IgD-negative memory B cell (primary cell): ENCODE results near the gene MIOX. TPM values are rescaled to one million over a fixed set of nuclear protein-coding genes. Genes with fewer than 3 reads are reported as not detected.

Experiments used
- H3K27ac Mint-ChIP-seq, 3 donors: one replicate each; pipeline ENCODE4 v1.8.0; 2020 to 2022; ENCODE audit warnings: mild to moderate bottlenecking in 3 of 3, mixed read lengths in 3 of 3, moderate library complexity in 1 of 3
- H3K27me3 Mint-ChIP-seq: one replicate; pipeline ENCODE4 v1.8.0; 2021; ENCODE audit warnings: mixed read lengths
- H3K36me3 Mint-ChIP-seq: one replicate; pipeline ENCODE4 v1.8.0; 2020; ENCODE audit warnings: mild to moderate bottlenecking, mixed read lengths
- H3K4me1 Mint-ChIP-seq, 3 donors: one replicate each; pipeline ENCODE4 v1.8.0; 2020 to 2022; ENCODE audit warnings: mixed read lengths in 3 of 3, mild to moderate bottlenecking in 1 of 3
- H3K4me3 Mint-ChIP-seq, 4 donors: one replicate each; pipeline ENCODE4 v1.8.0; 2020 to 2022; ENCODE audit warnings: mild to moderate bottlenecking in 4 of 4, mixed read lengths in 4 of 4, moderate library complexity in 3 of 4
- H3K9me3 Mint-ChIP-seq, 3 donors: one replicate each; pipeline ENCODE4 v1.8.0; 2020 to 2021; ENCODE audit warnings: mixed read lengths in 3 of 3, mild to moderate bottlenecking in 1 of 3
- polyA plus RNA-seq: library from polyadenylated mRNA; unstranded; fragments of 300-500 nt; fragmentation: Illumina TruSeq; gene quantifications from one replicate; pipeline ENCODE4 v1.2.3, GENCODE V29; 2021

Gene MIOX
- polyA plus RNA-seq, 1 donor from 2014 or later = not detected

DNA sequence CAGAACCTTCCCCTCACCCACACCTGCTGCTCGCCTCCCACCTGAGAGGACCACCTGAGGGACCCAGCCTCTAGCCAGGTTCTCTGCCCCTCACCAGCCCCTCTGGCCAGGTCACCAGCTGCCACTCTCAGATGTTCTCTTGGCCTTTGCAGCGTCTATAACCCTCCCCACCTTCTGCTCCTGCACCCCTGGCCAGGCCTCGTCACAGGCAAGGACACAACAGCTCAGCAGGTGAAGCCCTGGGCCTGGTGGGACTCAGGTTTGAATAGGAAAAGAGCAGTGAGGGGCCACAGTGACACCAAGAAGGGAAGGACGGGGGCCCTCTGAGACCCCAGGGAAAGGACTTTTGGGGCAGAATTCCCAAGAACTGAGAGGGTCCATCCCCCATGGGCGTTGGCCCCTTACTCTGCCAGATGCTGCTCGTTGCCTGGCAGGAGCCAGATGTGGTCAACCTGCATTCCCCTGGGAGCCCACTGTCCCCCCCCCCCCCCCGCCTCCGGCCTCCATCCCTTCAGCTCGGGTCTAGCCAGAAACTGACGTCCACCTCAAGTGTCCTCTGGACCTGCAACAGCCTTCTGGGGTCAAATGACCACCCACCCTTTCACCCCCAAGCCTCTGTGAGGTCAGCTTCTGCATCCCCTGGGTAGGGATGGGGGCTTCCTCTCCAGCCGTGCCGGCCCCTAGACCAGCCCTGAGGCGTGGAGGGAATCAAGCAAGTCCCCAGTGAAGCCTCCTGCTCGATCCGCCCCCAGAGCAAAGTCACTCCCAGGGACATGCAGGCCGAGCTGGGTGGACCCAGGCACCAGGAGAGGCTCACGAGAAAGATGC, 40.6 kb upstream of the MIOX start:
- Mint-ChIP-seq H3K4me1 (peaks cover 12 to 21% (median 20%) of the 10 kb centered on the region in 3 donors), H3K27ac (peak overlapping the region; percentile 31 to 78 (median 73)), H3K4me3 (peak overlapping the region in 1 of 4 donors; percentile 65), H3K36me3 (peaks cover 3% of the 10 kb centered on the region), H3K27me3 (no peaks in the 10 kb centered on the region), H3K9me3 (no peaks in the 10 kb centered on the region)

DNA sequence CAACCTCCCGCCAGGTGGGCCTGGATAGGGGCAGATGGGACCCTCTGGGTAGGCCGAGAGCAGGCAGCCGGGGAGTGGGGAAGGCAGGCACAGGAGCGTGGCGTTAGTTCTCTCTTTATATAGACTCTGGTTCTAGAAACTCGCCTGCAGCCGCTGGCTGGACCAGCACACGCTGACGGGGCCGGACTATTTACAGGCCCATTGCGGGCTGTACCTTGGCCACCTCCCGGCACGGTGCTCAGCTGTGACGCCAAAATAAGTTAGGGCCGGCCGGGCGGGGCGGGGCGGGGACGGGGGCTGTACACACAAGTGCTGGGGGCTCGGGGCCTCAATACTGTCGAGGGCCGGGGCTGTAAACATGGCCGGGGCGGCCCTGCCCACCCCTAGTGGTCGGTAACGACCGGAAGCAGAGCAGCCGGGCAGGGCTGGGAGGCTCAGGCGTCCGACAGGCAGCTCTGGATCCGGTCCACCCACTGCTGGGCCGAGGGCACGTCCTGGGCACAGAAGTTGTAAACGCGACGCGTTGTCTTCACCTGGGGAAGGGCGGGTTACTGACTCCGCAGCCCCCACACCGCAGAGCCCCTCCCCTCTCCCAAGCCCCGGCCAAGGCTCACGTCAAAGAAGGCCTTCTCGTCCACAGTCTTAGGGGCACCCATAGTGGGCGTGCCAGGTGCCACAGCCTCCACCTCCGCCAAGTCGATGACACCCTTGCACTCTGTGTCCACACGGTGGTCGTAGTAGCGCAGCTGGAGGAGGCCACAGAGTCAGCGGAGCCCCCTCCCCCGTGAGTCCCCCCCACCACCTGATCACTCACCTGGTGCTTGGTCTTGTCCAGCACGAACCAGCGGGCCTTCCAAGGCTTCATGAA, 39.7 kb upstream of the MIOX start:
- Mint-ChIP-seq H3K27me3 (no peaks in the 10 kb centered on the region), H3K4me3 (peak overlapping the region in 1 of 4 donors; percentile 12), H3K9me3 (no peaks in the 10 kb centered on the region), H3K4me1 (peaks cover 12 to 21% (median 20%) of the 10 kb centered on the region in 3 donors), H3K27ac (peak overlapping the region in 1 of 3 donors; percentile 67), H3K36me3 (peaks cover 3% of the 10 kb centered on the region)

DNA sequence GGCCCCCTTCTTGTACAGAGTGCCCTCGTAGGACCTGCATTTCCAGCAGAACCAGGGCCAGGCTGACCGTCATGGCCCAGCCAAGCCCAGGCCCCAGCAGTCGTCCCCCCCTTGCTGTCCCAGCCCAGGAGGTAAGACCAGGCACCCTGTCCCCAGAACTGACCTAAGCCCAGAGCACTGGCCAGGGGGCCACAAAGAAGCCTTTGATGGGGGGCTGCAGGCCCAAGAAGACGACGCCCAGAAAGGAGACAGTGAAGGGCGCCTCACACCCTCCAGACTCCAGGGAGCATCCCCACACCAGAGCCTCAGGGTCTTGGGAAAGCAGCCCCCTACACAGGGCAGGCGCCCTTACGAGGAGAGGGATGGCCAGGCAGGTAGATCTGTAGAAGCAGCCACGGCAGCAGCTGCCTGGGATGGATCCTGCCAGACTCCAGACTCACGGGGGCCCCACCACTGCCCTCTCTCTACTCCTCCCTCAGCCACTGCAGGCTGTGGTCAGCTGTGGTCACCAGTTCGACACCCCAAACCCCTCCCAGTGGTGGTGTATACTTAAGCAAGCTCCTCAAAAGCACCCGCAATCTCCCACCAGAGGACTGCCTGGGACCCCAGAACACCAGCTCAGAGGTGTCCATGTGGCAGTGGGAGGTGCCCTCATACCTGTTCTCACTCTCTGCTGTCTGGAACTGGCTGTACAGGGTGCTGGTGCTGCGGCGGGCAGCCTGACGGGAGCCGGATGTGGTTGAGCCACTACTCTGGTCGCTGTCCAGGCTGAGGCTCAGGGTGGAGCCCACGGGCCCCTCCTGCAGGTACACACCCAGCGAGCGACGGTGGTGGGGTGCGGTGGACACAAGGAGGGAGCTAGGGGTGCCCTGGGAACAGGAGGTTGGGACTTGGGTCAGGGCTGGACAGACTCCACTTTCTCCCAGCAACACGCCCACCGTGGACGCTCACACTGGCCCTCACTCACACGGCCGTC, 38.8 kb upstream of the MIOX start:
- peak overlapping the region in 1 of 4 donors; percentile 12 for H3K4me3 Mint-ChIP-seq
- no peaks in the 10 kb centered on the region for H3K9me3 Mint-ChIP-seq
- H3K27ac Mint-ChIP-seq = peak overlapping the region in 2 of 3 donors; percentile 60 to 67
- H3K27me3 Mint-ChIP-seq = no peaks in the 10 kb centered on the region
- H3K4me1 Mint-ChIP-seq = peaks cover 12 to 21% (median 20%) of the 10 kb centered on the region in 3 donors
- H3K36me3 Mint-ChIP-seq = no peaks in the 10 kb centered on the region

DNA sequence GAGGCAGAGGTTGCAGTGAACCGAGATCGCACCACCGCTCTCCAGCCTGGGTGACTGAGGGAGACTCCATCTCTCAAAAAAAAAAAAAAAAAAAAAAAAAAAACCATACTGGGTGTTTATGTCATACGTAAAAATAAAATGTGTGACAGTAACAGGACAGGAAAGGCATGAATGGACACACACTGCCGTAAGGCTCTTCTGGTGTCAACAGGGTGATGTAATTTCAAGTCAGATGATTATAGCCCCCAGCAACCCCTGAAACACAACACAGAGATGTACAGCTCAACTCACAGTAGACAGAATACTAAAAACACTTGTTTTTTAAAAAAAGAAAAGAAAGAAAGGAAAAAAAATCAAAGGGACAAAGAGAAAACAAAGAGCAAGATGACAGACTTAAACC, 34.0 kb upstream of the MIOX start:
- Mint-ChIP-seq H3K4me1 (peaks cover 7 to 16% (median 14%) of the 10 kb centered on the region in 3 donors), H3K36me3 (peaks cover 2% of the 10 kb centered on the region)

DNA sequence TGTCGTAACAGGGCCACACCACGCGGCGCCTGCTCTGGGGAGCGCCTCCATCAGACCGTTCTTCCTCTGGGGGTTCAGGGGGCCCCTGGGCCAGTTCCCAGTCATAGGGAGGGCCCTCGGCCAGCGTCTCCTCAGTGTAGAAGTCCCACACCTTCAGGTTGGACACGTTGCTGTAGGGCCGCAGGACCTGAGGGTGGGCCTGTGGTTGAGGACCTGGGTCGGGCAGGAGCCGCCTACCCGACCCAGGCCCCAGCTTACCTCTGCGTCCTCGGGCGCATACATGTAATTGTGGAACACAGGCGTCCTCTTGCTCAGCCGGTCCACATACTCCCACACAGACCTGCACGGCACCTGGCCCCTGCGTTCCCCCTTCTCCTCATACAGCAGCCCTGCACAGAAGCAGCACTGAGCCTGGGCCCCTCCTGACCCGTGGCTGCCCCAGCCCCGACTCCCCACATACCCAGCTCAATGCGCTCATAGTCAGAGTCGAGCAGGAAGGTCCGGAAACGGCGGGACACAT, 32.0 kb upstream of the MIOX start:
- Mint-ChIP-seq H3K27me3 (no peaks in the 10 kb centered on the region), H3K4me1 (peaks cover 4 to 8% (median 8%) of the 10 kb centered on the region in 3 donors), H3K4me3 (no peak overlapping the region), H3K9me3 (no peaks in the 10 kb centered on the region), H3K36me3 (peaks cover 2% of the 10 kb centered on the region), H3K27ac (no peak overlapping the region)

More for the DNA sequence above, 34.0 kb upstream of the MIOX start:
- Mint-ChIP-seq H3K27me3 (no peaks in the 10 kb centered on the region), H3K27ac (peak overlapping the region in 2 of 3 donors; percentile 22 to 33), H3K9me3 (no peaks in the 10 kb centered on the region), H3K4me3 (no peak overlapping the region)

DNA sequence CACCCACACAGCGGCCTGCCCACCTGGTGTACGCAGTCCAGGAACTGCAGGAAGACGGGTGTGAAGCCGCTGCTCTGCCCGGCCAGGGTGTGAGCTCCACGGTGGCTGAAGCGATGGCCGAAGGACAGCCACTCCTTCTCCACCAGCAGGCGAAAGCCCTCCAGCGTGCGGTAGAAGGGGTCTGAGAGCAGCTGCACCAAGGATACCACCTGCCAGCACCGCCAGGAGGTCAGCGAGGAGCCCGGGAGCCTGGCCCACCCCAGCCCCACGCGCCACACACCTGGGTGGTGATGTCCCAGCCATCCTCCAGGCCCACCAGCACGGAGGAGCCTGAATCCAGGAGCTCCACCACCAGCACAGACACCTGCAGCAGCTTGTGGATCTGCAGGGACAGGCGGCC, 31.5 kb upstream of the MIOX start:
- Mint-ChIP-seq H3K4me3 (no peak overlapping the region), H3K27ac (no peak overlapping the region), H3K36me3 (peaks cover 2% of the 10 kb centered on the region)

DNA sequence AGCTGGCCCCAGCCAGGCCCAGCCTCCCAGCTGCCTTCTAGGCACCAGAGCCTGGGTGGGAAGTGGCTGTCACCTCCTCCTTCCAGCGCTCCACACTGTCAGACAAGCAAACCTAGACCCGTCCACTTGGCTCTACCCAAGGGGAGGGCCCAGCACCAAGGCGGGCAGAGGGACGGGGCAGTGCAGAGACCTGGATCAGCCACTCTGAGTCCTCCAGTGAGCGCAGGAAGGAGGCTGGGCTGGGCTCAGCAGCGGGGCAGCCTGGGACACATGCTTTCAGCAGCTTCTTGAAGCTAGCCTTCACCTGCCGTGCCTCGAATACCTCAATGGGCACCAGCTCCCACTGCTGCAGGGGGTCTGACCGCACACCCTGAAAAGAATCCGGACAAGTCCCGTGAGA, 30.6 kb upstream of the MIOX start:
- H3K27ac Mint-ChIP-seq = no peak overlapping the region
- no peaks in the 10 kb centered on the region for H3K27me3 Mint-ChIP-seq
- peaks cover 2% of the 10 kb centered on the region for H3K36me3 Mint-ChIP-seq
- H3K4me1 Mint-ChIP-seq = peaks cover 0 to 5% (median 1%) of the 10 kb centered on the region in 3 donors
- H3K4me3 Mint-ChIP-seq = no peak overlapping the region
- no peaks in the 10 kb centered on the region for H3K9me3 Mint-ChIP-seq

More for the DNA sequence above, 31.5 kb upstream of the MIOX start:
- no peaks in the 10 kb centered on the region for H3K27me3 Mint-ChIP-seq
- peaks cover 0 to 6% (median 5%) of the 10 kb centered on the region in 3 donors for H3K4me1 Mint-ChIP-seq
- H3K9me3 Mint-ChIP-seq = no peaks in the 10 kb centered on the region

DNA sequence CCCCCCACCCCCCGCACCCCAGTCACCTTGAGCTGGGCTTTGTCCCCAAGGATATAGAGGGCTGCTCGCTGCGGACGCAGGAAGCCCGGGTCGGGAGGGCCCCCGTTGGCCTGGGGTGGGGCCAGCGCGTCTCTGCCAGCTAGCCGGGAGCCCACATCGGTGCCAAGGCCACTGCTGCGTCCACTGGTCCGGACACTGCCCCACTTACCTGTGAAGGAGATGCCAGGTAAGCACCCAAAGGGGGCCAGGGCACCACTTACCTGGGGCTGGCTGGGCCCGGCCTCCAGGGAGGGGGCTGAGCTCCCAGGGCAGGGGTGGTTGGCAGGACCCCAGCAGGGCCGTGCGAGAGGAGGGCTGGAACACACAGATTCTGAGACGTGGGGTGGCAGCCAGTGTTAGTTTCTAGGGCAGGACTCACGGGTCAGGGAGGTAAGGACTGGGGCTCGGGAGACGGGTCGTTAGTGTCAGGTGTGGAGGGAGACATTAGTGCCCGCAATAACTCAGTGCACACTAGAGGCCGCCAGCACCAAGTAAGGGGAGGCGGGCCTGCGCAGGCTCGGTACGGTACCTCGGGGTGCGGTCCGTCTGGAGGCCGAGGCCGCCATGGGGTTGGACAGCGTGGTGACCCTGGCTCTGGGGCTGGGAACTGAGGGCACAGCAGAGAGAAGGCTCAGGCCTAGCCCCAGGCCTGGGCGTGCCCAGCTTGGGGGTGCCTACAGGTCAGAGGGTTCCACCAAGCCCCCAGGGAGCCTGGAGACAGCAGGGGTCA, 30.0 kb upstream of the MIOX start:
- Mint-ChIP-seq H3K27ac (peak overlapping the region in 2 of 3 donors; percentile 56 to 86), H3K4me3 (no peak overlapping the region), H3K36me3 (peaks cover 2% of the 10 kb centered on the region), H3K27me3 (no peaks in the 10 kb centered on the region), H3K4me1 (peaks cover 0 to 5% (median 1%) of the 10 kb centered on the region in 3 donors), H3K9me3 (no peaks in the 10 kb centered on the region)

DNA sequence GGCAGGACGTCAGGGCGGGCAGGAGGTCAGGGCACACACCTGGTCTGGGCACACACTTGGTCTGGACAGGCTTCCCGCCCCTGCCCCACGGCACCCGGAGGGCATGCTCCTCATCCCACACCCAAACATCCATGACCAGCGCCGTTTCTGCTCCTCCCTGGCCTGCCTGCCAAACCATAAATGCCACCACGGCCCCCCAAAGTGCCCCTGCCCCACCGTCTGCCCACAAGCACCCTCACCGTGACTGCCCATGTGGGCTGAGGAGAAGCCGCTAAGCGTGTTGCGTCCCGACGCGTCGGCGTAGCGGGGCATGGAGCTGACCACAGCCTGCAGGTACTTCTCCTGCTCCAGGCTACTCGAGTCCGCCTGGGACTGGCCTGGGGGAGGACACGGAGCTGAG, 27.6 kb upstream of the MIOX start:
- no peaks in the 10 kb centered on the region for H3K9me3 Mint-ChIP-seq
- H3K27ac Mint-ChIP-seq = no peak overlapping the region
- no peaks in the 10 kb centered on the region for H3K27me3 Mint-ChIP-seq
- H3K36me3 Mint-ChIP-seq = peaks cover 3% of the 10 kb centered on the region
- peaks cover 0 to 6% (median 0%) of the 10 kb centered on the region in 3 donors for H3K4me1 Mint-ChIP-seq
- no peak overlapping the region for H3K4me3 Mint-ChIP-seq

DNA sequence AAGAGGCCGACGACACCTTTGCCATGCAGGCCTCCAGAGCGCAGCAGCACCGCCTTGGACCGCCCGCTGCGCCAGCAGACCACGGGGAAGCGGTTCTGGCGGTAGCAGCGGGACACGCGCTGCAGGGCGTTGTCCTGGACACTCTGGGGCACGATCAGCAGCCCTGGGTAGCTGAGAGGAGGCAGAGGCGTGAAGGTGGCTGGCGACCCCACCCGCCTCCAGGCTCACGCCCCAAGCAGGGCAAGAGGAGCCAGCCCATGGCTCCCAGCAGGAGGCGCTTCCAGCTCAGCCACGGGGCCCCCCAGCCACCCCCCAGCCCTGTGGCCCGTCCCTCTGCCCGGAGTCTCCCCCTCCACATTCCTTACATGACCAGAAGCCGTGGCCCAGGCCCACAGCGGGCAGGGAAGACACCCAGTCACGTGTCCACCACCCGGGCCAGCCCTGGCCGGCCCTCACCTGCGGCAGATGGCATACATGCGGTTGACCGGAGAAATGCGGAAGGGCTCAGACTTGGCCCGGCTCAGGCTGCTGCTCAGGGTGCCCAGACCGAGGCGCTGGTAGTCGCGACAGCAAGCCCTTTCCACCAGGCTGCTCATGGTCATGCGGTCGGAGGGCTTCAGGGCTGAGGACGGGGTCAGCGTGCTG, 27.0 kb upstream of the MIOX start:
- no peak overlapping the region for H3K4me3 Mint-ChIP-seq
- peaks cover 2% of the 10 kb centered on the region for H3K36me3 Mint-ChIP-seq
- H3K9me3 Mint-ChIP-seq = no peaks in the 10 kb centered on the region
- peaks cover 0 to 6% (median 0%) of the 10 kb centered on the region in 3 donors for H3K4me1 Mint-ChIP-seq
- no peaks in the 10 kb centered on the region for H3K27me3 Mint-ChIP-seq
- peak overlapping the region in 1 of 3 donors; percentile 59 for H3K27ac Mint-ChIP-seq

DNA sequence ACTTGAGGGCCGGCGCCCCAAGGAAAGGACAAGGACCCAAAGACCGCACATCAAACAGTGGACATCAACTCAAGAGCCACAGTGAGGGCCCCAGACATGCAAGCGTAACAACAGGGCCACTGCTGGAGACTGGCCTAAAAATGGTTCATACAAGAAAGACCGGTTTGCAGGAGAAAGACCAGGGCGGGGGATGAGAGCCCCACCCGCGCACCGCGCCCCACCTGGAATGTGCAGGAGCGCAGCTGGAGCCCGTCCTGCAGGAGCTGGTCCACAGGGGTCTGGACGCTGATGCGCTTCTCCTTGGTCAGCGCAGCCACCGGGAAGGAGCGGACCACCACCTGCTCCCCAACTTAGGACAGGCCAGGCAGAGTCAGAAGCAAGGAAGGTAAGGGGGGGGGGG, 25.7 kb upstream of the MIOX start:
- peaks cover 2% of the 10 kb centered on the region for H3K36me3 Mint-ChIP-seq
- H3K27me3 Mint-ChIP-seq = no peaks in the 10 kb centered on the region
- peak overlapping the region in 2 of 3 donors; percentile 58 to 85 for H3K27ac Mint-ChIP-seq
- peaks cover 0 to 6% (median 0%) of the 10 kb centered on the region in 3 donors for H3K4me1 Mint-ChIP-seq
- no peak overlapping the region for H3K4me3 Mint-ChIP-seq
- H3K9me3 Mint-ChIP-seq = no peaks in the 10 kb centered on the region

DNA sequence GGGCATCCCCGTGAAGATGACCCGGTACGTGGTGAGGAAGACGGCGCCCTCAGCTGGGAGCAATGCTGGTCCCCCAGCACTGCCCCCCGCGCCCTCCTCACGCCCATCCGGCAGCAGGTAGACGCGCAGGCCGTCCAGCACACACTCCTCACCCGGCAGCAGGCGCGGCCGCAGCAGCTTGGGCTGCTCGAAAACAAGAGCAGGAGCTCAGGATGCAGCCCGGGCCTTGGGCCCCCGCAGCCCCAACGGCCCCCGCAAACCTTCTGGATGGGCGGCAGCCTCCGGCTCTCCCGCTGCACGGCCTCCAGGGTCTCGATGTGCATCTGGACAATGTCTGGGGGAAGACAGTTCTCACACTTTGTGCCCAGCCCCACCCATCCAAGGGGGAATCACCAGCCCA, 25.1 kb upstream of the MIOX start:
- no peaks in the 10 kb centered on the region for H3K27me3 Mint-ChIP-seq
- H3K4me3 Mint-ChIP-seq = no peak overlapping the region
- peaks cover 0 to 6% (median under 1%) of the 10 kb centered on the region in 3 donors for H3K4me1 Mint-ChIP-seq
- H3K36me3 Mint-ChIP-seq = peaks cover 2% of the 10 kb centered on the region
- no peak overlapping the region for H3K27ac Mint-ChIP-seq
- no peaks in the 10 kb centered on the region for H3K9me3 Mint-ChIP-seq

DNA sequence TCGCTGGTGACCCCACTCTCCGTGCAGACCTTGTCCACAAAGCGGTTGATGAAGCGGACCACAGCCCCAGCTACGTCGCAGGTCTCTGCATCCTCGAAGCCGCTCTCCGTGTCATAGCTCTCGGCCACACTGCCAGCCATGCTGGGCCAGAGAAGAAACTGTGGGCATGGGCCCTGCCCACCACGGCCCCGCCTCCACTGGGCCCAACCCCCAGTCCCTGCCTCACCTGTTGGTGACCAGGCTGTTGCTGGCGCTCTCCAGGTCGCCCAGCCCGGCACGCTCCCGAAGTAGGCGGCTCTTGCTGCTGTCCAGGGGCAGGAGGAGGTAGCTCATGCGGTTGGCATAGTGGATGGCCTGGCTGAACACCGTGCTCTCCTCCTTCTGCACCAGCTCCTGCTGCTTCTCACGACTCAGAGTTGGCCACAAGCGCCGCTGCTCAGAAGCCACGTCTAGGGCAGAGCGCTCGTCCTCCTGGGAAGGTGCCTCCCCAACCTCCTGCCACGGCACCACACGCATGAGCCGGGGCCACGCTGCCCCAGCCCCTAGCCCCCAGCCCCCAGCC, 24.6 kb upstream of the MIOX start:
- Mint-ChIP-seq H3K27me3 (no peaks in the 10 kb centered on the region), H3K4me1 (peaks cover 3 to 5% (median 4%) of the 10 kb centered on the region in 3 donors), H3K4me3 (no peak overlapping the region), H3K27ac (no peak overlapping the region), H3K9me3 (no peaks in the 10 kb centered on the region), H3K36me3 (peaks cover 2% of the 10 kb centered on the region)
